Calu3 (cell line): ENCODE results near the gene SLC24A3. TPM values are rescaled to one million over a fixed set of nuclear protein-coding genes. Genes with fewer than 3 reads are reported as not detected.

ENCODE experiments used
- BruUV-seq: library from RNA; stranded (reverse); fragments of 400-500 nt; replicated peaks from 2 replicates; lab custom pipeline; 2021; lab: Mats Ljungman, UMichigan
- CTCF ChIA-PET: fragments of 300-600 bp; sonication (Branson Sonifier 250); formaldehyde crosslinking; loops from one replicate; lab custom pipeline; 2022; ENCODE audit warnings: antibody characterized with exemption; lab: Charles Lee
- DNase-seq: peaks from one replicate; pipeline ENCODE4 v3.0.0; 2022
- H3K27ac Mint-ChIP-seq: one replicate; pipeline ENCODE4 v1.8.0; 2022; ENCODE audit warnings: mixed read lengths; ENCODE audit not compliant: unreplicated experiment
- H3K27me3 Mint-ChIP-seq: one replicate; pipeline ENCODE4 v1.8.0; 2022; ENCODE audit warnings: mixed read lengths; ENCODE audit not compliant: unreplicated experiment
- H3K36me3 Mint-ChIP-seq: one replicate; pipeline ENCODE4 v1.8.0; 2022; ENCODE audit warnings: mild to moderate bottlenecking, moderate library complexity, mixed read lengths; ENCODE audit not compliant: insufficient read depth, unreplicated experiment
- H3K4me1 Mint-ChIP-seq: one replicate; pipeline ENCODE4 v1.8.0; 2022; ENCODE audit warnings: mild to moderate bottlenecking, low read depth, mixed read lengths; ENCODE audit not compliant: unreplicated experiment
- H3K4me3 Mint-ChIP-seq: one replicate; pipeline ENCODE4 v1.8.0; 2022; ENCODE audit warnings: mild to moderate bottlenecking, low read depth, moderate library complexity, mixed read lengths; ENCODE audit not compliant: unreplicated experiment
- H3K9me3 Mint-ChIP-seq: one replicate; pipeline ENCODE4 v1.8.0; 2022; ENCODE audit warnings: low read depth, mixed read lengths; ENCODE audit not compliant: unreplicated experiment
- intact Hi-C: fragments of 100-400 bp; cut with micrococcal nuclease; formaldehyde crosslinking; loops from one replicate; pipeline ENCODE4 v1.10.0; 2022; ENCODE audit not compliant: unreplicated experiment
- total RNA-seq: library from RNA; stranded (reverse); gene quantifications from 2 replicates; pipeline ENCODE4 v1.2.3, GENCODE V29; 2022
- TF ChIP-seq, protein P1 (sequence below): fragments of 200-600 bp; IDR thresholded peaks from one replicate; pipeline ENCODE4 v1.8.0; 2022; ENCODE audit warnings: antibody characterized with exemption; ENCODE audit not compliant: unreplicated experiment

The SLC24A3 gene
- total RNA-seq, 1 experiment from 2014 or later: not detected

DNA sequence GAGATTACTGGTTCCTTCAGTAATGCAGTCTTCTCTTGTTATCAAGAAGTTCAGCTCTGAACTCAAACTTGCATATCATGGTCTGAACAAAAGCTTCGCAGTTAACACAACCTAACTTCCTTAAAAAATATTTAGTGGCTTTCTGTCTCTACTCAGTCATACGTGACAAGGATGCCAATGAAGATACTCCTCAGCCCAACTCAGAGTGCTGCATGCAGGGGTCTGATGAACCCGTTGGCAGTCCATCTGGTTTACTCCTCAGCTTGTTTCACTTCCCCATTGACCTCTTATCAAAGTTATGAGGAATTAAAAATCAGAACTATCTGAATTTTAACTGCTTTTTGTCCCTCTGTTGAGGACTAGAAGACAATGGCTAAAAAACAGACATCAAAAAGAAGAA lies 489.0 kb downstream of the SLC24A3 start:
- H3K9me3 Mint-ChIP-seq: peaks cover 3% of the 10 kb centered on the region
- H3K27ac Mint-ChIP-seq: no peak overlapping the region
- H3K4me1 Mint-ChIP-seq: no peaks in the 10 kb centered on the region
- H3K36me3 Mint-ChIP-seq: no peaks in the 10 kb centered on the region
- BruUV-seq: no TSS peak
- TF ChIP-seq, protein P1, sequence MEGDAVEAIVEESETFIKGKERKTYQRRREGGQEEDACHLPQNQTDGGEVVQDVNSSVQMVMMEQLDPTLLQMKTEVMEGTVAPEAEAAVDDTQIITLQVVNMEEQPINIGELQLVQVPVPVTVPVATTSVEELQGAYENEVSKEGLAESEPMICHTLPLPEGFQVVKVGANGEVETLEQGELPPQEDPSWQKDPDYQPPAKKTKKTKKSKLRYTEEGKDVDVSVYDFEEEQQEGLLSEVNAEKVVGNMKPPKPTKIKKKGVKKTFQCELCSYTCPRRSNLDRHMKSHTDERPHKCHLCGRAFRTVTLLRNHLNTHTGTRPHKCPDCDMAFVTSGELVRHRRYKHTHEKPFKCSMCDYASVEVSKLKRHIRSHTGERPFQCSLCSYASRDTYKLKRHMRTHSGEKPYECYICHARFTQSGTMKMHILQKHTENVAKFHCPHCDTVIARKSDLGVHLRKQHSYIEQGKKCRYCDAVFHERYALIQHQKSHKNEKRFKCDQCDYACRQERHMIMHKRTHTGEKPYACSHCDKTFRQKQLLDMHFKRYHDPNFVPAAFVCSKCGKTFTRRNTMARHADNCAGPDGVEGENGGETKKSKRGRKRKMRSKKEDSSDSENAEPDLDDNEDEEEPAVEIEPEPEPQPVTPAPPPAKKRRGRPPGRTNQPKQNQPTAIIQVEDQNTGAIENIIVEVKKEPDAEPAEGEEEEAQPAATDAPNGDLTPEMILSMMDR: no peak
- no peak overlapping the region for H3K4me3 Mint-ChIP-seq
- intact Hi-C loops: no loop called here
- DNase-seq: no peak
- H3K27me3 Mint-ChIP-seq: peaks cover 17% of the 10 kb centered on the region
- CTCF ChIA-PET: no interaction called here

GRCh38 chr20:19706463-19706862 lies 494.0 kb downstream of the SLC24A3 start:
- H3K9me3 Mint-ChIP-seq: peaks cover 3% of the 10 kb centered on the region
- H3K36me3 Mint-ChIP-seq: no peaks in the 10 kb centered on the region
- DNase-seq: no peak
- H3K27ac Mint-ChIP-seq: no peak overlapping the region
- H3K27me3 Mint-ChIP-seq: peaks cover 17% of the 10 kb centered on the region
- no TSS peak for BruUV-seq
- CTCF ChIA-PET: no interaction called here
- intact Hi-C loops: no loop called here
- TF ChIP-seq, protein P1: no peak
- no peaks in the 10 kb centered on the region for H3K4me1 Mint-ChIP-seq
- H3K4me3 Mint-ChIP-seq: no peak overlapping the region

DNA sequence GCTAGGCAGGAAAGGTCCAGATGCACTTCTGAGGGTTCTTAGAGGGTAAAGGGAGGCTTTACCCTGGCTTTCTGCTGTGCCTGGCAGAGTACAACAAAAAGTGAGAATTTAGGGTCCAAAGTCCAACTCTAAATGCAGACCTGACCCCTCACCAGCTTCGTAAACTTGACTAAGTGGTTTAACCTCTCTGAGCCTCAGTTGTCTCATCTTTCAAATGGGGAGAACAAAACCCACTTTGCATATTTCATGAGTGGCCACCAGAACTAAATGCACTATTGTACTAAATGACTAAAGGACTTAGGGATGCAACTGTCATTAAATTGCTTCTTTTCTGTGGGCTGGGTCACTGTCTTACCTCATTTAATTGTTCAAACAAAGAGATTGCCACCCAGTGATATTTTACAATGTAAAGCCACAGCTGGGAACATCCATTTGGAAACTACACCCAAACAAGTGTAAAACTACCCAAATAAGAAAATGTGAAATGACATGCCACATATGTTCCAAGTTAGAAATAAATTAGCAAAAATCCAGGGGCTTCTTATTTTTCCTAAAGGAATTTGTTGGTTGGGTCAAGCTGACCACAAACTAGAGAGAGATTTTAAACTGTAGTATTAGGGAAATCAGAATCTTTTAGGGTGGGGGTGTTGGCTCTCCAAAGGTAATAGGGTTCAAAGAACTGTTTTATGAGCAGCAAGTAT lies 497.3 kb downstream of the SLC24A3 start:
- Mint-ChIP-seq H3K27ac (no peak overlapping the region), H3K9me3 (no peaks in the 10 kb centered on the region), H3K4me3 (no peak overlapping the region), H3K36me3 (no peaks in the 10 kb centered on the region), H3K4me1 (no peaks in the 10 kb centered on the region), H3K27me3 (peaks cover 3% of the 10 kb centered on the region)
- CTCF ChIA-PET: no interaction called here
- intact Hi-C loops: no loop called here
- no TSS peak for BruUV-seq
- TF ChIP-seq, protein P1: no peak
- DNase-seq: no peak

- DNase-seq: no peak
- Mint-ChIP-seq H3K27me3 (no peaks in the 10 kb centered on the region), H3K4me3 (no peak overlapping the region), H3K27ac (no peak overlapping the region), H3K36me3 (no peaks in the 10 kb centered on the region), H3K9me3 (no peaks in the 10 kb centered on the region), H3K4me1 (no peaks in the 10 kb centered on the region)
- CTCF ChIA-PET: no interaction called here
- no TSS peak for BruUV-seq
- intact Hi-C loops: no loop called here
- TF ChIP-seq, protein P1: no peak
These were observed 498.1 kb downstream of the SLC24A3 start for GRCh38 chr20:19710336-19711120.
